ENCODE results near the gene RPL13A. TPM values are rescaled to one million over a fixed set of nuclear protein-coding genes. Genes with fewer than 3 reads are reported as not detected.

Gene RPL13A
- total RNA-seq, 1 experiment from 2014 or later, result 3,286 TPM

DNA sequence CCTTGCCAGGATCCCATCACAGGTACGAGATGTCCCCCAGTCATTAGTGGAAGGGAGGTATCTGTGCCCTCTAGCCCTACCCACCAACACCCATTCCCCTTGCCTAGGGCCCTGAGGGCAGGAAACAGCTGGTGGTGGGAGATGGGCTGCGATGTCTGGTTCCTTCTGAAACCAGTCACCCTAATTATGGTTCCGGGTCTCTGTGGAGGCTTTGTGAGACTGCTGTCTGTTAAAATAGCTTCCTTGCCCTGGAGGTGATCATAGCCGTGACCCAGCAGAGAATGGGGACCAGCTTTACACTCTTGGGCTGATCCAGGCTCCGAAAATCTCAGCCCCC is 28.9 kb upstream of the RPL13A start:
- TF ChIP-seq, protein P1, sequence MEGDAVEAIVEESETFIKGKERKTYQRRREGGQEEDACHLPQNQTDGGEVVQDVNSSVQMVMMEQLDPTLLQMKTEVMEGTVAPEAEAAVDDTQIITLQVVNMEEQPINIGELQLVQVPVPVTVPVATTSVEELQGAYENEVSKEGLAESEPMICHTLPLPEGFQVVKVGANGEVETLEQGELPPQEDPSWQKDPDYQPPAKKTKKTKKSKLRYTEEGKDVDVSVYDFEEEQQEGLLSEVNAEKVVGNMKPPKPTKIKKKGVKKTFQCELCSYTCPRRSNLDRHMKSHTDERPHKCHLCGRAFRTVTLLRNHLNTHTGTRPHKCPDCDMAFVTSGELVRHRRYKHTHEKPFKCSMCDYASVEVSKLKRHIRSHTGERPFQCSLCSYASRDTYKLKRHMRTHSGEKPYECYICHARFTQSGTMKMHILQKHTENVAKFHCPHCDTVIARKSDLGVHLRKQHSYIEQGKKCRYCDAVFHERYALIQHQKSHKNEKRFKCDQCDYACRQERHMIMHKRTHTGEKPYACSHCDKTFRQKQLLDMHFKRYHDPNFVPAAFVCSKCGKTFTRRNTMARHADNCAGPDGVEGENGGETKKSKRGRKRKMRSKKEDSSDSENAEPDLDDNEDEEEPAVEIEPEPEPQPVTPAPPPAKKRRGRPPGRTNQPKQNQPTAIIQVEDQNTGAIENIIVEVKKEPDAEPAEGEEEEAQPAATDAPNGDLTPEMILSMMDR (conservative IDR thresholded peaks at IDR 0.05), result no peak
- Mint-ChIP-seq H3K4me3 (no peak overlapping the region), H3K36me3 (ENCODE audit: insufficient read depth in 1 of 3, low read depth in 3 of 3) (peaks cover 15 to 37% (median 35%) of the 10 kb centered on the region in 3 experiments; a peak in 6 of 7 replicates), H3K4me1 (peaks cover 0 to 6% of the 10 kb centered on the region in 2 experiments; a peak in 2 of 4 replicates), H3K9me3 (no peaks in the 10 kb centered on the region; a peak in 1 of 5 replicates), H3K27ac (peak overlapping the region in 1 of 3 experiments; percentile 18; a peak in 1 of 7 replicates), H3K27me3 (ENCODE audit: low read depth) (no peaks in the 10 kb centered on the region; the same call in 1 of the 2 replicates)
- H4K20me1 ChIP-seq (ENCODE audit: control insufficient read depth, insufficient read depth, insufficient read length), result no peaks in the 10 kb centered on the region
- H3K27ac ChIP-seq (ENCODE audit: insufficient read length, low read depth, low read length), result no peak overlapping the region
- no peak overlapping the region for H2BK12ac ChIP-seq (ENCODE audit: insufficient read length, low read depth, low read length)
- H2BK15ac ChIP-seq (ENCODE audit: low read depth, low read length), result no peak overlapping the region
- H2BK5ac ChIP-seq (ENCODE audit: insufficient read length, low read length), result no peak overlapping the region
- no peak overlapping the region for H3K4ac ChIP-seq (ENCODE audit: low read depth, low read length)
- no peak overlapping the region for H4K8ac ChIP-seq (replicated peaks; ENCODE audit: insufficient read length, low read depth, low read length)
- no peak overlapping the region for H3K9ac ChIP-seq (ENCODE audit: extremely low read depth, insufficient read length, low read length)
- H4K91ac ChIP-seq (ENCODE audit: insufficient read length, low read depth, low read length), result no peak overlapping the region
- no peak overlapping the region for H3T11ph ChIP-seq (ENCODE audit: low read length)
- no peak overlapping the region for H3K56ac ChIP-seq (ENCODE audit: insufficient read length, low read depth, low read length)
- no peak overlapping the region for H2AK5ac ChIP-seq (ENCODE audit: insufficient read length, low read length)
- H3K27me3 ChIP-seq (ENCODE audit: insufficient read depth, low read length), result no peaks in the 10 kb centered on the region
- H2AFZ ChIP-seq (ENCODE audit: low read length), result no peak overlapping the region
- H3K79me1 ChIP-seq (ENCODE audit: insufficient read depth, low read depth, low read length, poor library complexity, severe bottlenecking), result peaks cover 3% of the 10 kb centered on the region
- H3K9me3 ChIP-seq (ENCODE audit: control insufficient read depth, low read depth, low read length), result no peaks in the 10 kb centered on the region
- no peak overlapping the region for H3K4me2 ChIP-seq (ENCODE audit: insufficient read depth, insufficient read length, low read length)
- H3K23me2 ChIP-seq (ENCODE audit: insufficient read length, low read depth, low read length, poor library complexity, severe bottlenecking), result peaks cover 5% of the 10 kb centered on the region
- H3K4me1 ChIP-seq (ENCODE audit: insufficient read depth, low read length), result no peaks in the 10 kb centered on the region
- H3K79me2 ChIP-seq (ENCODE audit: insufficient read depth, low read length), result no peaks in the 10 kb centered on the region
- H3K18ac ChIP-seq (ENCODE audit: insufficient read length, low read depth, low read length), result no peak overlapping the region
- no peak overlapping the region for H3K14ac ChIP-seq (ENCODE audit: insufficient read depth, low read length)
- no peak overlapping the region for H2BK20ac ChIP-seq (ENCODE audit: low read depth, low read length, poor library complexity, severe bottlenecking)
- no peak overlapping the region for H2BK120ac ChIP-seq (ENCODE audit: low read depth, low read length, poor library complexity, severe bottlenecking)
- no peak for DNase-seq
- no peak overlapping the region for H4K5ac ChIP-seq (ENCODE audit: insufficient read length, low read depth, low read length)
- no CpG with 5 or more reads among the region's 5 CpGs for WGBS (ENCODE audit: extremely low coverage, insufficient read length, low lambda C conversion rate)
- H3K23ac ChIP-seq (ENCODE audit: insufficient read length, low read depth, low read length), result no peak overlapping the region

All from H9 (cell line).